ENCODE measurements around the gene VOPP1.

The VOPP1 gene

GRCh38 chr7:55425141-55425752 is 147.1 kb downstream of the VOPP1 start:
- in situ Hi-C loops (cut with MboI; ENCODE audit: low pct_unique_long_range_greater_than_20kb, low sequenced_read_pairs, unreplicated experiment): no loop called here
- no peak for TF ChIP-seq CTCF (IDR thresholded peaks at IDR 0.05; ENCODE audit: extremely low read depth, insufficient read depth, missing control alignments)

GRCh38 chr7:55423891-55424290 is 148.4 kb downstream of the VOPP1 start:
- no peak for TF ChIP-seq CTCF (IDR thresholded peaks at IDR 0.05; ENCODE audit: extremely low read depth, insufficient read depth, missing control alignments)
- in situ Hi-C loops (cut with MboI; ENCODE audit: low pct_unique_long_range_greater_than_20kb, low sequenced_read_pairs, unreplicated experiment): no loop called here
- DNase-seq (ENCODE audit: low spot score): no peak

More at GRCh38 chr7:55425141-55425752, 147.1 kb downstream of the VOPP1 start:
- DNase-seq (ENCODE audit: low spot score): no peak

- in situ Hi-C loops (cut with MboI; ENCODE audit: low pct_unique_long_range_greater_than_20kb, low sequenced_read_pairs, unreplicated experiment): no loop called here
- TF ChIP-seq CTCF (IDR thresholded peaks at IDR 0.05; ENCODE audit: extremely low read depth, insufficient read depth, missing control alignments): no peak
- DNase-seq (ENCODE audit: low spot score): no peak
These were observed 149.0 kb downstream of the VOPP1 start for GRCh38 chr7:55423277-55423711.
